IMR-90 (cell line): ENCODE results near the gene GSE1. TPM values are rescaled to one million over a fixed set of nuclear protein-coding genes. Genes with fewer than 3 reads are reported as not detected.

ENCODE experiments used
- ATAC-seq: fragments of 200-7000 bp; cut with Tn5 transposase; 2 replicates; pipeline ENCODE4 v1.9.1; 2020; ENCODE audit warnings: low read depth, mild to moderate bottlenecking, moderate library complexity
- BruUV-seq: library from RNA; stranded (reverse); fragments of 400-500 nt; replicated peaks from 2 replicates; lab custom pipeline; 2021; lab: Mats Ljungman, UMichigan
- CTCF ChIA-PET: fragments of 300-600 bp; formaldehyde crosslinking; extraction: SDS; loops from one replicate; lab custom pipeline; 2021; ENCODE audit warnings: antibody characterized with exemption; lab: Yijun Ruan, JAX
- POLR2A ChIA-PET: fragments of 300-600 bp; sonication (Branson Sonifier 250); formaldehyde crosslinking; loops from one replicate; lab custom pipeline; 2022; ENCODE audit warnings: antibody characterized with exemption; ENCODE audit not compliant: unreplicated experiment; lab: Charles Lee
- DNase-seq: peaks from one replicate; pipeline ENCODE4 v3.0.0; 2013
- H2AFZ ChIP-seq: replicated peaks from 2 replicates; pipeline ENCODE3; 2013; ENCODE audit warnings: low read length, mild to moderate bottlenecking; ENCODE audit not compliant: poor library complexity
- H2AK5ac ChIP-seq: 2 replicates; pipeline ENCODE4 v1.6.1; 2013; ENCODE audit warnings: low read depth, low read length, inconsistent platforms
- H2AK9ac ChIP-seq: replicated peaks from 2 replicates; pipeline ENCODE3; 2013; ENCODE audit warnings: mild to moderate bottlenecking, low read depth, low read length, moderate library complexity; ENCODE audit not compliant: poor library complexity
- H2BK120ac ChIP-seq: 2 replicates; pipeline ENCODE4 v1.6.1; 2013; ENCODE audit warnings: low read depth, low read length, inconsistent platforms
- H2BK15ac ChIP-seq: 3 replicates; pipeline ENCODE4 v1.6.1; 2013; ENCODE audit warnings: low read depth, low read length, inconsistent platforms
- H2BK20ac ChIP-seq: 2 replicates; pipeline ENCODE4 v1.6.1; 2013; ENCODE audit warnings: low read depth, mild to moderate bottlenecking, inconsistent platforms, low read length, moderate library complexity
- H2BK5ac ChIP-seq: 2 replicates; pipeline ENCODE4 v1.6.1; 2013; ENCODE audit warnings: mild to moderate bottlenecking, low read depth, low read length, inconsistent platforms; ENCODE audit not compliant: poor library complexity, severe bottlenecking
- H3K14ac ChIP-seq: replicated peaks from 2 replicates; pipeline ENCODE4 v1.6.1; 2013; ENCODE audit warnings: low read depth, low read length, inconsistent platforms
- H3K18ac ChIP-seq: 2 replicates; pipeline ENCODE4 v1.6.1; 2013; ENCODE audit warnings: low read depth, low read length, control low read depth
- H3K23ac ChIP-seq: 2 replicates; pipeline ENCODE4 v1.6.1; 2013; ENCODE audit warnings: low read depth, low read length, inconsistent platforms
- H3K27ac ChIP-seq: 2 replicates; pipeline ENCODE4 v1.5.1; 2013; ENCODE audit warnings: mild to moderate bottlenecking, control low read depth, low read length; ENCODE audit not compliant: insufficient read depth
- H3K27me3 ChIP-seq: 2 replicates; pipeline ENCODE4 v1.6.1; 2013; ENCODE audit warnings: low read length; ENCODE audit not compliant: control insufficient read depth, insufficient read depth
- H3K36me3 ChIP-seq: 2 replicates; pipeline ENCODE4 v1.6.1; 2013; ENCODE audit warnings: low read length, mixed read lengths; ENCODE audit not compliant: control insufficient read depth, insufficient read depth
- H3K4ac ChIP-seq: 2 replicates; pipeline ENCODE4 v1.6.1; 2013; ENCODE audit warnings: low read depth, low read length, inconsistent platforms
- H3K4me1 ChIP-seq: 2 replicates; pipeline ENCODE4 v1.6.1; 2013; ENCODE audit warnings: low read length, mixed read lengths; ENCODE audit not compliant: control insufficient read depth, insufficient read depth
- H3K4me2 ChIP-seq: 2 replicates; pipeline ENCODE4 v1.6.1; 2013; ENCODE audit warnings: low read depth, mild to moderate bottlenecking, control low read depth, low read length, moderate library complexity
- H3K4me3 ChIP-seq: 2 replicates; pipeline ENCODE4 v1.5.1; 2013; ENCODE audit warnings: low read depth, mild to moderate bottlenecking, control low read depth, low read length, moderate library complexity; ENCODE audit not compliant: insufficient read depth
- H3K56ac ChIP-seq: 2 replicates; pipeline ENCODE4 v1.6.1; 2013; ENCODE audit warnings: low read length, inconsistent platforms; ENCODE audit not compliant: insufficient read depth; ENCODE audit errors: extremely low read depth
- H3K79me1 ChIP-seq, 2 experiments: 2 replicates each; pipeline ENCODE4 v1.6.1; 2013; ENCODE audit warnings: low read length in 2 of 2, inconsistent platforms in 1 of 2, low read depth in 1 of 2
- H3K9ac ChIP-seq: 2 replicates; pipeline ENCODE4 v1.6.1; 2013; ENCODE audit warnings: low read depth, low read length, control low read depth
- H3K9me1 ChIP-seq: 2 replicates; pipeline ENCODE4 v1.6.1; 2013; ENCODE audit warnings: low read length, inconsistent platforms; ENCODE audit not compliant: insufficient read depth
- H3K9me3 ChIP-seq: 2 replicates; pipeline ENCODE4 v1.6.1; 2013; ENCODE audit warnings: low read length; ENCODE audit not compliant: control insufficient read depth, insufficient read depth
- H4K20me1 ChIP-seq: 2 replicates; pipeline ENCODE4 v1.6.1; 2013; ENCODE audit warnings: low read length, inconsistent platforms; ENCODE audit not compliant: insufficient read depth
- H4K5ac ChIP-seq: 2 replicates; pipeline ENCODE4 v1.6.1; 2013; ENCODE audit warnings: mild to moderate bottlenecking, low read depth, low read length, control low read depth
- H4K8ac ChIP-seq, 2 experiments: 2 replicates each; pipeline ENCODE4 v1.6.1; 2013; ENCODE audit warnings: low read depth in 2 of 2, low read length in 2 of 2, control low read depth in 1 of 2, inconsistent platforms in 1 of 2
- H4K91ac ChIP-seq: 2 replicates; pipeline ENCODE4 v1.6.1; 2013; ENCODE audit warnings: low read depth, low read length, inconsistent platforms; ENCODE audit not compliant: insufficient read depth
- CHD1 ChIP-seq: IDR thresholded peaks from 2 replicates; pipeline ENCODE4 v1.6.1; 2012; ENCODE audit warnings: low read depth, low read length, improper control_type of control experiment
- FOS ChIP-seq: fragments of 150-350 bp; IDR thresholded peaks from 2 replicates; pipeline ENCODE4 v1.6.1; 2016; ENCODE audit warnings: low read depth, low read length
- MAZ ChIP-seq: IDR thresholded peaks from 2 replicates; pipeline ENCODE4 v1.6.1; 2012; ENCODE audit warnings: low read depth, mild to moderate bottlenecking, low read length, improper control_type of control experiment, moderate library complexity, borderline replicate concordance
- MXI1 ChIP-seq: IDR thresholded peaks from 2 replicates; pipeline ENCODE4 v1.6.1; 2012; ENCODE audit warnings: low read depth, mild to moderate bottlenecking, low read length, moderate library complexity, borderline replicate concordance
- NFE2L2 ChIP-seq: fragments of 150-350 bp; IDR thresholded peaks from 2 replicates; pipeline ENCODE4 v1.6.1; 2016; ENCODE audit warnings: low read depth, mild to moderate bottlenecking, low read length
- RAD21 ChIP-seq: IDR thresholded peaks from 2 replicates; pipeline ENCODE4 v1.6.1; 2012; ENCODE audit warnings: low read length, improper control_type of control experiment
- RFX5 ChIP-seq: IDR thresholded peaks from 2 replicates; pipeline ENCODE4 v1.8.0; 2012; ENCODE audit warnings: low read depth, mild to moderate bottlenecking, low read length, moderate library complexity
- SMC3 ChIP-seq: fragments of 150-350 bp; IDR thresholded peaks from 2 replicates; pipeline ENCODE4 v1.6.1; 2016; ENCODE audit warnings: low read depth, mild to moderate bottlenecking, antibody characterized with exemption, low read length, moderate library complexity
- WGBS, 2 experiments: methylation state at CpG; one replicate each; pipeline versions ENCODE4 v1.1.5 to v1.1.7; 2013; ENCODE audit warnings: missing lambda C conversion rate in 2 of 2; ENCODE audit not compliant: insufficient read length in 1 of 2; ENCODE audit errors: extremely low coverage in 2 of 2; 5-methylcytosine and 5-hydroxymethylcytosine counted together
- dilution Hi-C: fragments of 300-500 bp; cut with HindIII; formaldehyde crosslinking; loops from one replicate; pipeline ENCODE4 v1.14.3; 2018; ENCODE audit warnings: low sequenced_read_pairs; ENCODE audit not compliant: unreplicated experiment
- in situ Hi-C: fragments of 300-500 bp; cut with MboI; formaldehyde crosslinking; loops from 3 replicates; pipeline ENCODE4 v1.14.3; 2019; ENCODE audit warnings: low sequenced_read_pairs, inconsistent platforms, mixed read lengths
- intact Hi-C: fragments of 100-400 bp; cut with micrococcal nuclease; formaldehyde crosslinking; loops from 2 replicates; pipeline ENCODE4 v1.10.0; 2022
- polyA plus RNA-seq, 3 experiments: library from polyadenylated mRNA; depleted of rRNA; stranded (reverse); fragments of >200 nt; gene quantifications; 2 replicates each; pipeline ENCODE4 v1.2.3, GENCODE V29; 2012; ENCODE audit warnings: low replicate concordance in 1 of 3
- total RNA-seq: library from RNA; depleted of rRNA; stranded (reverse); fragments of >200 nt; gene quantifications from 2 replicates; pipeline ENCODE4 v1.2.3, GENCODE V29; 2012
- TF ChIP-seq, protein P1 (sequence below): fragments of 150-350 bp; IDR thresholded peaks from 2 replicates; pipeline ENCODE4 v1.6.1; 2016; ENCODE audit warnings: low read depth, mild to moderate bottlenecking, low read length, moderate library complexity, borderline replicate concordance

GSE1 gene
- total and polyA plus RNA-seq, 2 of the 4 experiments (the other 2 are of a cell fraction), result 14.9 to 25.5 TPM

DNA sequence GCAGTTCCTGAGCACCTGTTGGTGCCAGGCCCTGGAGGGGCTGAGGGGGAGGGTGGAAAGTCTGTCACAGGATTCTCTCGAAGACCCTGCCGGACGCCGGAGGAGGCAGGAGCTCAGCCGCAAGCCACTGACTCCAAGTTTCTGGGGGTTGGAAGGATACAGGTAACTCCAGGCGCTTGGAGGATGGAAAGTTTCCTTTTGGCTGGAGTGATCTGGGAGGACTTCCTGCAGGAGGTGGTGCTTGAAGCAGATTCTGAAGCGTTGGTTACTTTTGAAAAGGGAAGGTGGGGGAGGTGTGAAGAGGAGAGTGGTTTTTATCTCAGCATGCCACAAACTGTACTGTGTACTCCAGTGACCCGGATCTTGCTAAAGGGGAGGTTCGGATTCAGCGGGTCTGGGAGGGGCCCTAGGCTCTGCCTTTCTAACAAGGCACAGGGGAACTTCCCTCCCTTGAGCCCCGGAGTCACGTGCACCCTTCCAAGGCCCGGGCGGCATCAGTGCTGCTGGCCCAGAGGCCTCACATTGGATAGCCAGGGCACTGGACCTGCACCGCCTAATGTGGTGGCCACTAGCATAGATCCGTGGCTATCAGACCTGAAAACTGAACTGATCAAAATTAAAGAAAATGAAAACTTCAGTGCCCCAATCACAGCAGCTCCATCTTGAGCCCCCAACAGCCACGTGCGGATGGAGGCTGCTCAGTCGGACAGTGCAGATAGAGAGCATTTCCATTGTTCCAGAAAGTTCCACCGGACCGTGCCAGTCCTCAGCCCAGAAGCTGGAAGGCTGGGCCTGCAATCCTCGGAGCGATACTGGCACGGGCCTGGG lies 42.2 kb upstream of the GSE1 start:
- Histone ChIP-seq H4K5ac (no peak overlapping the region), H3K4ac (no peak overlapping the region), H3K23ac (no peak overlapping the region), H3K36me3 (peaks cover 4% of the 10 kb centered on the region; the same call in 1 of the 2 replicates), H3K56ac (no peak overlapping the region), H2AK9ac (no peak overlapping the region), H2BK15ac (no peak overlapping the region), H2AFZ (no peak overlapping the region), H3K14ac (no peak overlapping the region), H3K27me3 (no peaks in the 10 kb centered on the region), H4K8ac (no peak overlapping the region), H3K4me1 (peaks cover 20% of the 10 kb centered on the region), H3K18ac (no peak overlapping the region), H3K4me3 (no peak overlapping the region), H4K20me1 (peaks cover 90% of the 10 kb centered on the region), H3K9me1 (peaks cover 24% of the 10 kb centered on the region), H3K9me3 (peaks cover 2% of the 10 kb centered on the region; the same call in 1 of the 2 replicates), H2AK5ac (no peak overlapping the region; the same call in 1 of the 2 replicates), H3K4me2 (no peak overlapping the region), H3K9ac (no peak overlapping the region), H2BK5ac (no peak overlapping the region), H2BK20ac (no peak overlapping the region), H3K27ac (no peak overlapping the region), H2BK120ac (no peak overlapping the region), H4K91ac (no peak overlapping the region), H3K79me1 (peaks cover 32 to 92% of the 10 kb centered on the region in 2 experiments)
- no peak for TF ChIP-seq CHD1
- no peak for TF ChIP-seq FOS
- no peak for TF ChIP-seq MAZ
- TF ChIP-seq MXI1, result no peak
- TF ChIP-seq SMC3, result no peak
- TF ChIP-seq RAD21, result no peak
- TF ChIP-seq RFX5, result no peak
- TF ChIP-seq, protein P1, sequence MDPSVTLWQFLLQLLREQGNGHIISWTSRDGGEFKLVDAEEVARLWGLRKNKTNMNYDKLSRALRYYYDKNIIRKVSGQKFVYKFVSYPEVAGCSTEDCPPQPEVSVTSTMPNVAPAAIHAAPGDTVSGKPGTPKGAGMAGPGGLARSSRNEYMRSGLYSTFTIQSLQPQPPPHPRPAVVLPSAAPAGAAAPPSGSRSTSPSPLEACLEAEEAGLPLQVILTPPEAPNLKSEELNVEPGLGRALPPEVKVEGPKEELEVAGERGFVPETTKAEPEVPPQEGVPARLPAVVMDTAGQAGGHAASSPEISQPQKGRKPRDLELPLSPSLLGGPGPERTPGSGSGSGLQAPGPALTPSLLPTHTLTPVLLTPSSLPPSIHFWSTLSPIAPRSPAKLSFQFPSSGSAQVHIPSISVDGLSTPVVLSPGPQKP, result no peak
- TF ChIP-seq NFE2L2, result no peak
- POLR2A ChIA-PET, result no interaction called here
- CTCF ChIA-PET, result interaction anchor here (0.9 kb wide), 1 partner anchor 16 kb away, joined by 3 read pairs; no protein-coding TSS in a partner anchor
- WGBS, 2 experiments, result 94% methylated on average over 12 of the region's 24 CpGs; no CpG with 5 or more reads in 1 of the 2 experiments
- in situ Hi-C loops (no loop called here), intact Hi-C loops (no loop called here), dilution Hi-C loops (no loop called here)
- DNase-seq (no peak), ATAC-seq (no peak)
- BruUV-seq, result no TSS peak
